ENCODE results near the gene UVSSA.

Gene UVSSA

DNA sequence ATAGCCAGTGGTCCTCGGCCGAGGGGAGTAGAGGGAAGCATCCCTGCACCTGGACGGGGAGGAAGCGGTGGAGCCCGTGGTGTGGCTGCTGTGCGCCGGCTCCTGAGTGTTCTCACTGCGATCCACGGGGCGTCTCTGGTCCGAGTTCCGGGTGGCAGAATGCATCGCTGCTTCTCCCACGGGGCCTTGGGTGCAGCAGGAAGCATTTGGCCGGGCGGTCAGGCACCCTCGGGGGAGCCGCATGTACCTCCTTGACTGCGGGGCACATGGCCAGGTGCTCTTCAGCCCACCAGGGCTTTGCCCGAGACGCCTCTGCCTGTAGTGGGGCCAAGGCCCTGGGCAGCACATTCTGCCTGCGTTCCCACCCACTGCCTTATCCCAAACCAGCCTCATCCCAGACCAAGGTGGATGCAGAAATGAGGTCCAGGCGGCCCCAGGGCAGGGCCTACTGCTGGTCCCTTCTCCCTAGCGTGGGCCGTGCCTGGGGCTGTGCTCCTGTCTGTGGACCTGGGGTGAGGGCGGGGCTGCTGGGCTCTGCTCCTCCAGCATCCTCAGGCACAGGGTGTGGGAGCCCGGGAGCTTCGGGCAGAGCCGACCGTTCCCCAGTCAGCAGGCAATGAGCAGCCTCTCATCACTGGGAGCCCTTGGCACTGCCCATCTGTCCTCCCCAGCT, 31.7 kb downstream of the UVSSA start:
- Histone ChIP-seq H3K4me3 (ENCODE audit: insufficient read length, low read depth) (no peak overlapping the region), H3K9ac (ENCODE audit: insufficient read length, low read depth) (no peak overlapping the region), H3K36me3 (ENCODE audit: insufficient read depth, insufficient read length, low read length) (peaks cover 78% of the 10 kb centered on the region), H3K9me3 (ENCODE audit: insufficient read depth, low read length) (no peaks in the 10 kb centered on the region), H3K27me3 (ENCODE audit: insufficient read depth, insufficient read length) (no peaks in the 10 kb centered on the region), H3K4me1 (ENCODE audit: insufficient read depth, insufficient read length) (no peaks in the 10 kb centered on the region)
- no peak for DNase-seq (ENCODE audit: low read depth, low spot score)
- TF ChIP-seq SUZ12 (IDR thresholded peaks at IDR 0.05; ENCODE audit: extremely low read depth, insufficient read depth, insufficient read length) (no peak), YY1 (IDR thresholded peaks at IDR 0.05; ENCODE audit: insufficient read depth, insufficient read length) (no peak), ZNF274 (IDR thresholded peaks at IDR 0.05; ENCODE audit: low read depth, low read length) (no peak)

DNA sequence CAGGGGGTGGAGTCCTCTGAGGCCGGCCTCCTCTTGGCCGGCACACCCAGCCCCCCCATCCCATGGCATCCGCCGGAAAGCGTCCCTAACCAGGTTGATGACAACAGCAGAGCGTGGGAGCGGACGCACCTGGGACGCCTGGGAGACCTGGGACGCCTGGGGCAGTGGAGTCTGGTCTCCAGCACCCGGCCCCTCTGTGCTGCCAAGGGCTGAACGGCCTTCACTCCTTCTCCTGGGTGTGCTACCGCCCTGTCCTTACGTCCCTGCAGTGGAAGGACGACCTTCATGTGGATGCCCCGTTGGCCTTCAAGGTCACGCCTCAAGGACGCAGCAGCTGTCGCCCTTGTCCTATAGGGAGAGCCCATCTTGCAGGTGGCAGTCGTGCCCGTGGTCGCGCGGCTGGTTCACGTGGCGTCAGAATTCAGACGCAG, 32.4 kb downstream of the UVSSA start:
- no peak overlapping the region for H3K4me3 ChIP-seq (ENCODE audit: insufficient read length, low read depth)
- no peaks in the 10 kb centered on the region for H3K4me1 ChIP-seq (ENCODE audit: insufficient read depth, insufficient read length)
- no peak for DNase-seq (ENCODE audit: low read depth, low spot score)
- H3K36me3 ChIP-seq (ENCODE audit: insufficient read depth, insufficient read length, low read length): peaks cover 84% of the 10 kb centered on the region
- H3K27me3 ChIP-seq (ENCODE audit: insufficient read depth, insufficient read length): no peaks in the 10 kb centered on the region
- TF ChIP-seq YY1 (IDR thresholded peaks at IDR 0.05; ENCODE audit: insufficient read depth, insufficient read length): no peak
- no peak for TF ChIP-seq SUZ12 (IDR thresholded peaks at IDR 0.05; ENCODE audit: extremely low read depth, insufficient read depth, insufficient read length)
- no peak for TF ChIP-seq ZNF274 (IDR thresholded peaks at IDR 0.05; ENCODE audit: low read depth, low read length)
- H3K9ac ChIP-seq (ENCODE audit: insufficient read length, low read depth): no peak overlapping the region
- H3K9me3 ChIP-seq (ENCODE audit: insufficient read depth, low read length): no peaks in the 10 kb centered on the region

DNA sequence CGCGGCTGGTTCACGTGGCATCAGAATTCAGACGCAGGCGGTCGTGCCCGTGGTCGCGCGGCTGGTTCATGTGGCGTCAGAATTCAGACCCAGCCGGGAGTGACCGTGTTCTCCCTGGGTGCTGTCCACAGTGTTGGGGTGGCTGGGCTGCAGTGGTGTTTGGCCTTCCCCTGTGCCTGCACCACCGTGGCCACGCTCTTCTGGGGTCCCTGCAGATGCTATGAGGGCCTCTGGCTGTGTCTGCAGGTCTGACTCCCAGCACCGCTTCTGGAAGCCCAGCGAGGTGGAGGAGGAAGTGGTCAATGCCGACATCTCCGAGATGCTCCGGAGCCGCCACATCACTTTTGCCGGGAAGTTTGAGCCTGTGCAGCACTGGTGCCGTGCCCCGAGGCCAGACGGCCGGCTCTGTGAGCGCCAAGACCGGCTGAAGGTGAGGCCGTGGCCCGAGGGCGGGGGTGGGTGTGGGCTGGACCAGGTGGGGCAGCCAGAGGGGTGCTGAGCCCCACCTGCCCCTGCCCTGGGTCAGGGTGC, 32.9 kb downstream of the UVSSA start:
- H3K4me1 ChIP-seq (ENCODE audit: insufficient read depth, insufficient read length): no peaks in the 10 kb centered on the region
- no peak overlapping the region for H3K4me3 ChIP-seq (ENCODE audit: insufficient read length, low read depth)
- H3K27me3 ChIP-seq (ENCODE audit: insufficient read depth, insufficient read length): no peaks in the 10 kb centered on the region
- no peak overlapping the region for H3K9ac ChIP-seq (ENCODE audit: insufficient read length, low read depth)
- no peak for TF ChIP-seq ZNF274 (IDR thresholded peaks at IDR 0.05; ENCODE audit: low read depth, low read length)
- DNase-seq (ENCODE audit: low read depth, low spot score): no peak
- peaks cover 84% of the 10 kb centered on the region for H3K36me3 ChIP-seq (ENCODE audit: insufficient read depth, insufficient read length, low read length)
- H3K9me3 ChIP-seq (ENCODE audit: insufficient read depth, low read length): no peaks in the 10 kb centered on the region

DNA sequence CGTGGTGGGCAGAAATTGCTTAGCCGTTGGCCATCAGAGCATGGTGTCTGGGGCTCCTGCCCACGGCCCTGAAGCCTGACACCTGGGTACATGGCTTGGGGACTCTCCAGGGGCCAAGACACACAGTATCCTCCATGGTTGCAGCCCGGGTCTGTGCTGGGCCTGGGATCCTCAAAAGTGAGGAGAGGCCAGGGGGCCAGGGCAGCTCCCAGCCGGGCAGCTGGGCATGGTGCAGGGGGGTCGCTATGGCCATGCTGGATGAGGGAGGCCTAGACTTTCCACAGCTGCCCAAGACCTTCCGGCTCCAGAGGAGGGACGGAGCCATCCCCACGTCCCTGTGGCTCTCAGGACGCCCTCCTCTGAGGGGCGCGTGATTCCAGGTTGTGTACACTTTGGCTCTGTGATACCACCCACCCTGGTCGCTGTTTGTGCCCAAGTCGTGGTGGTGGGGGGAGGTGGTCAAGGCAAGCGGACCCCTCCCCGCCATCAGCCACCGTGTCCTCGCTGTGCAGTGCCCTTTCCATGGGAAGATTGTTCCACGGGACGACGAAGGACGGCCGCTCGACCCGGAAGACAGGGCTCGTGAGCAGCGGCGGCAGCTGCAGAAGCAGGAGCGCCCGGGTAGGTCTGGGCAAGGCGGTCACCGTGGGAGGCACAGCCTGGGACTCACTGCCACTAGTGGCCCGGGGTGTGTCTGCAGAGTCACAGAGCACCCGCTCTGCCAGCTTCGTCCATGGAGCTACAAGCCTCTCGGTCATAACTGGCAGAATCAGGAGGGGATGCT, 33.6 kb downstream of the UVSSA start:
- DNase-seq (ENCODE audit: low read depth, low spot score): no peak
- no peaks in the 10 kb centered on the region for H3K9me3 ChIP-seq (ENCODE audit: insufficient read depth, low read length)
- H3K36me3 ChIP-seq (ENCODE audit: insufficient read depth, insufficient read length, low read length): peaks cover 83% of the 10 kb centered on the region

DNA sequence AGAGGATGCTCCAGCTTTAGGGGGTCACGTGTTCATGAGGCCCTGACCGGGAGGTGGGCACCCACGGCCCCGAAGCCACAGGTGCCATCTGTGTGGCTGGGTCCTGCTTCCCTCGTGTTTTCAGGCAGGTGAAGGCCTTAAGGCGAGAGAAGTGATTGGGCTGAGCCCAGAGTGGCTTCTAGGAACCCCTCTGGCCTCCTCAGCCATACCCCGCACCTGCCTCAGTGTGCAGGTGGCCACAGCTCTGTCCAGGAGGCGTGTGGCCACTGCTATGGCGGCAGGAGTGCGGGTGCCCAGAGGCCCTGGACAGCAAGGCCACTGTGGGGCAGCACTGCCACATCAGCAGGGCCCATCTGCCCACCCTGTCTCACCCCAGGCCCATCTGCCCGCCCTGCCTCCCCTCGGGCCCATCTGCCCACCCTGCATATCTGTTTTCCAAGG, 34.2 kb downstream of the UVSSA start:
- peaks cover 84% of the 10 kb centered on the region for H3K36me3 ChIP-seq (ENCODE audit: insufficient read depth, insufficient read length, low read length)
- TF ChIP-seq ZNF274 (IDR thresholded peaks at IDR 0.05; ENCODE audit: low read depth, low read length) (no peak), SUZ12 (IDR thresholded peaks at IDR 0.05; ENCODE audit: extremely low read depth, insufficient read depth, insufficient read length) (no peak), YY1 (IDR thresholded peaks at IDR 0.05; ENCODE audit: insufficient read depth, insufficient read length) (no peak)
- no peak for DNase-seq (ENCODE audit: low read depth, low spot score)

More for the DNA sequence above, 33.6 kb downstream of the UVSSA start:
- no peaks in the 10 kb centered on the region for H3K27me3 ChIP-seq (ENCODE audit: insufficient read depth, insufficient read length)
- TF ChIP-seq SUZ12 (IDR thresholded peaks at IDR 0.05; ENCODE audit: extremely low read depth, insufficient read depth, insufficient read length) (no peak), ZNF274 (IDR thresholded peaks at IDR 0.05; ENCODE audit: low read depth, low read length) (no peak), YY1 (IDR thresholded peaks at IDR 0.05; ENCODE audit: insufficient read depth, insufficient read length) (no peak)
- H3K4me1 ChIP-seq (ENCODE audit: insufficient read depth, insufficient read length): no peaks in the 10 kb centered on the region
- H3K4me3 ChIP-seq (ENCODE audit: insufficient read length, low read depth): no peak overlapping the region
- H3K9ac ChIP-seq (ENCODE audit: insufficient read length, low read depth): no peak overlapping the region

DNA sequence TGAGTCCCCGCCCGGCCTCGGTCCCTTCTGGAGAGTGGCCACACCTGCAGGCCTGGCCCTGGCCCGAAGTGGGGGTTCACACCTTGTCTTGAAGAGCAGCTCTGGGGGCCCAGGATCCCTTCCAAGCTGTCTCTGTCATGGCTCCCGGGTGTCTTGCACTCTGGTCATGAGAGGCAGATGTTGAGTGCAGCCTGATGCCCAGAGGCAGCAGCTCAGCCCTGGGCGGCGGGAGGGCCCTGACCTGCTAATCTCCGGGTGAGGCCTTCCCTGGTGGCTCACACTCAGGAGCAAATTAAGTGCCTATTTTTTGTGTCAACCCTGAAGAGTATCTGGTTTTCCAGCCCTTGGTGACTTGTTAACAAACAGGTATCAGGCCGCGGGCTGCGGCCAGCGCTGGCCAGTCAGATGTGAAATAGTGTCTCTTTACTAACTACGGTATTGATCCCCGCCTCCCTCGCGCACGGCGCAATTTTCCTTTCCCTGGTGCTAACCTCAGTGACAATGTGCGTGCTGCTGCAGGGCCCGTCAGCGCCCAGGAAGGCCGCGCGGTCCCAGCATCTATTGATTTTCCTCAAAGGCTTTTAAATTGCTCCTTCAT, 35.0 kb downstream of the UVSSA start:
- peaks cover 88% of the 10 kb centered on the region for H3K36me3 ChIP-seq (ENCODE audit: insufficient read depth, insufficient read length, low read length)
- H3K9ac ChIP-seq (ENCODE audit: insufficient read length, low read depth): no peak overlapping the region
- no peaks in the 10 kb centered on the region for H3K9me3 ChIP-seq (ENCODE audit: insufficient read depth, low read length)
- no peaks in the 10 kb centered on the region for H3K27me3 ChIP-seq (ENCODE audit: insufficient read depth, insufficient read length)
- DNase-seq (ENCODE audit: low read depth, low spot score): no peak
- H3K4me1 ChIP-seq (ENCODE audit: insufficient read depth, insufficient read length): no peaks in the 10 kb centered on the region
- TF ChIP-seq ZNF274 (IDR thresholded peaks at IDR 0.05; ENCODE audit: low read depth, low read length) (no peak), SUZ12 (IDR thresholded peaks at IDR 0.05; ENCODE audit: extremely low read depth, insufficient read depth, insufficient read length) (no peak), YY1 (IDR thresholded peaks at IDR 0.05; ENCODE audit: insufficient read depth, insufficient read length) (no peak)
- H3K4me3 ChIP-seq (ENCODE audit: insufficient read length, low read depth): no peak overlapping the region

More for the DNA sequence above, 34.2 kb downstream of the UVSSA start:
- H3K9ac ChIP-seq (ENCODE audit: insufficient read length, low read depth): no peak overlapping the region
- no peaks in the 10 kb centered on the region for H3K9me3 ChIP-seq (ENCODE audit: insufficient read depth, low read length)
- no peak overlapping the region for H3K4me3 ChIP-seq (ENCODE audit: insufficient read length, low read depth)
- no peaks in the 10 kb centered on the region for H3K27me3 ChIP-seq (ENCODE audit: insufficient read depth, insufficient read length)
- H3K4me1 ChIP-seq (ENCODE audit: insufficient read depth, insufficient read length): no peaks in the 10 kb centered on the region

Data from NT2/D1 (cell line).